HG03575 (cell line): ENCODE measurements around the gene UCN.
"Not testable (repeated sequence)": the region's sequence is repeated elsewhere in the genome, so short reads cannot be mapped to it uniquely, and the experiment has no call there.

Experiments used
- ATAC-seq: cut with Tn5 transposase; IDR thresholded peaks from one replicate; pipeline ENCODE4 v1.9.1; 2021; ENCODE audit not compliant: unreplicated experiment, insufficient number of reproducible peaks, low FRiP score; ENCODE audit errors: extremely low read depth

The UCN gene, protein sequence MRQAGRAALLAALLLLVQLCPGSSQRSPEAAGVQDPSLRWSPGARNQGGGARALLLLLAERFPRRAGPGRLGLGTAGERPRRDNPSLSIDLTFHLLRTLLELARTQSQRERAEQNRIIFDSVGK

GRCh38 chr2:27308359-27308881, at the start of gene UCN:
UCN (minus strand) TSS chr2:27308445; CDS start chr2:27307895, 550 bp downstream.
- ATAC-seq = no peak

GRCh38 chr2:27356382-27357181, 48.3 kb upstream of the UCN start, which contains the start of gene GTF3C2:
GTF3C2 (minus strand) TSS chr2:27356764; CDS start chr2:27343554, 13,210 bp downstream.
- ATAC-seq = peak; percentile 50

DNA sequence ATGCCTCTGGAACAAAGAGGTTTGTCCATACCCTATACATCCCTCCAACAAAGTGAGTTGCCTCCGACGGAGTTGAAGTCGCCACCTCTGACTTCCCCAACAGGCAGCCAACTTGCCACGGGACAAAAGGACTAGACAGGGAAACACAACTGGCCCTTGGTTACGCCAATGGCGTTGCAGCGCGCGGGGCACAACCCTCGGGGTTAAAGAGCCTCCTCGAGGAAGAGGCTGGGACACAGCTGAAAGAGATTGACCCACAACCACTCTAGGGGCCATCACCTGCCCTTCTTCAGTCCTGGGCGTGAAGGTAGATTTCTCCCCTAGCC, 47.8 kb upstream of the UCN start:
- ATAC-seq = peak; percentile 8

GRCh38 chr2:27354597-27354927, 46.3 kb upstream of the UCN start:
- no peak for ATAC-seq

DNA sequence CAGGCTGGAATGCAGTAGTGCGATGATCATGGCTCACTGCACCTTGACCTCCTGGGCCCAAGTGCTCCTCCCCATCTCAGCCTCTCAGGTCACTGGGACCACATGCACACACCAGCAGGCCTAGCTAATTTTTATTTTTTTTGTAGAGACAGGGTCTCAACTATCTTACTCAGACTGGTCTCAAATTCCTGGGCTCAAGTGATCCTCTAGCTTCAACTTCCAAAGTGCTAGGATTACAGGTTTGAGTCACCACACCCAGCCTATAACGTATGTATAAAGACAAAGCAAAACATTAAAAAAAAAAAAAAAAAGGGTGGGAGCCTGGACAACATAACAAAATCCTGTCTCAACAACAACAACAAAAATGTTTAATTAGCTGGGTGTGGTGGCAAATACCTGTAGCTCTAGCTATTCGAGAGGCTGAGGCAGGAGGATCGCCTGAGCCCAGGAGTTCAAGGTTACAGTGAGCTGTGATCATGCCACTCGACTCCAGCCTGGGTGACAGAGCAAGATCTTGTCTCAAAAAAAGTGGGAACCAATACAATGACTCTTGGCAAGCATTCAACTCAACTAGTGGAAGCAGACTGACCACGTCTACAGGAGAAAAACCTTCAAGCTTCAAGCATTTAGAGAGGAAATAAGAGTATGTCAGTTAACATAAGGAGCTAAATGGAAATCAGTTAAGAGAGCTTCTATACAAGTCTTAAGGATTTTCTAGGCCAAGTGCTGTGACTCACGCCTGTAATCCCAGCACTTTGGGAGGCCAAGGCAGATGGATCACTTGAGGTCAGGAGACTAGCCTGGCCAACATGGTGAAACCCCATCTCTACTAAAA, 45.7 kb upstream of the UCN start:
- ATAC-seq = no peak

GRCh38 chr2:27353386-27353761, 45.1 kb upstream of the UCN start:
- not testable (repeated sequence) for ATAC-seq

DNA sequence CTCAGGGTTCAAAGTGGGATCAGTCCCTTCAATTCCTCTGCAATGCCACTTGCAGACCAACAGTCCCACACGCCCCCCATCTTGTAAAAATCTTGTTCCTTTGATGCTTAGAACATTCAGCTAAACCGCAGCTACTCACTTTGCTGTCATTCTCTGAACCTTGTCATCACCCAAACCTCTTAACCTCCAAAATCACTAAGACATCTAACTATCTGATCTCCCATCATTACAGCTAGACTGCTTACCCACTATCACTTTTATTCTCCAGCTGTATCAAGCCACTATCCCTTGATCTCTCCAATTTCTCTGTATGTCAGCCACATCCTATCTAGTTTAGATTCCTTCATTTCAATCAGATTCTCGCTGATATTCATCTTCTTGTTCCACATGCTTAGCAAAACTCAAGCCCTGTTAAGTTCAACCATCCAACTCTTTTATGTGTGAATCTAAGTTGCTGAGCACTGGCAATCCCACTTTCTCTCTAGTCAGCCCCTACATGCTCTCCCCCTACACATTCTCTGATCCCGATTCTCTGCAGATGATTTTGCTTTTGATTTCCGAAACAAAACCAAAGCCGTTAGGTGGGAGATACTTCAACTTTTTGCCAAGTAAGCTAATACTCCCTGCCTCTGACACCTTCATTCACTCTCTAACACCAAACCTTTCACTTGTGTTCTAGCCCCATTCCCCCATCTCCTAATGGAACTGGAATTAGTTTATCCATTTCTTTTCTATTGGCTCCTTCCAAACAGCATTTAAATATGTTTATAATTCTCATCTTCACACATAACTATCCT, 43.8 kb upstream of the UCN start:
- no peak for ATAC-seq

- ATAC-seq = no peak
Measured at GRCh38 chr2:27350106-27350693, 42.0 kb upstream of the UCN start.

- no peak for ATAC-seq
Measured at GRCh38 chr2:27347641-27348040, 39.4 kb upstream of the UCN start.

- no peak for ATAC-seq
Measured at GRCh38 chr2:27336173-27336572, 27.9 kb upstream of the UCN start.

DNA sequence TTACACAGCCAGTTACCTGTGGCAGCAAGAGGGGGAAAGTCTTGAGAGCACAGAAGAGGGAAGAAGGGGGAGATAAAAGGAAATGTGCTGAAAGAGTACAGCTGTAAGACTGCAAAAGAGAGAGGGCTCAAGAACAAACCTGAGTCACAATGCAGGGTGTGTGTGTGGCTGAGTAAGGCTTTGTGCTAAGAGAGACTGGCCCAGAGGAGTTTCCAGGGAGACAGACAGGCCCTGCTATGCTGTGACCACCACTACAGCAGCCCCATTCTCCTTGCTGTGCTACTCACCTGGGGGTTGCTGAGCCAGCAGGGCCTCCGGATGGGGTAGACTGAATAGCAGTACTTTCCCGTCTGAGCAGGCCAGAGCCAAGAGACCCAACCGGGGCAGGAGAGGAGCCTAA, 27.1 kb upstream of the UCN start:
- no peak for ATAC-seq

DNA sequence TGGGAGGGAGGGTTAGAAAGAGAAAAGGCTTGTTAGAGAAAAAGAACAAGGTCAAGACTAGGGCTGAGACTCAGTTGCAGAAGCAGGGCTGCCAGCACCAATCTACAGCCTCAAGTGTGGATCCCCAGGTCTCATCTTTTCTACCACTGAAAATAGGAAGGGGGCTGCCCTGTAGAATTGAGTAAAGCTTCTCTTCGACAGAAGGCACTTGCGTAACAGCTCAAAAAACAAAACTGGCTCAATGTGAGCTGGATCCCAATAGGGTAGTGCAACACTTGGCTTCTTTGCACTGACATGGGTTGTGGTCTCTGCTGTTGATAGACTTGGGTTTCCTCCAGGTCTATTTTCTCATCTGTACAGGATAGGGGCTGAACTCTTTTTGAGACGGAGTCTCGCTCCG, 16.5 kb upstream of the UCN start:
- ATAC-seq = no peak

- ATAC-seq = no peak
Measured at GRCh38 chr2:27323596-27324285, 15.5 kb upstream of the UCN start.

DNA sequence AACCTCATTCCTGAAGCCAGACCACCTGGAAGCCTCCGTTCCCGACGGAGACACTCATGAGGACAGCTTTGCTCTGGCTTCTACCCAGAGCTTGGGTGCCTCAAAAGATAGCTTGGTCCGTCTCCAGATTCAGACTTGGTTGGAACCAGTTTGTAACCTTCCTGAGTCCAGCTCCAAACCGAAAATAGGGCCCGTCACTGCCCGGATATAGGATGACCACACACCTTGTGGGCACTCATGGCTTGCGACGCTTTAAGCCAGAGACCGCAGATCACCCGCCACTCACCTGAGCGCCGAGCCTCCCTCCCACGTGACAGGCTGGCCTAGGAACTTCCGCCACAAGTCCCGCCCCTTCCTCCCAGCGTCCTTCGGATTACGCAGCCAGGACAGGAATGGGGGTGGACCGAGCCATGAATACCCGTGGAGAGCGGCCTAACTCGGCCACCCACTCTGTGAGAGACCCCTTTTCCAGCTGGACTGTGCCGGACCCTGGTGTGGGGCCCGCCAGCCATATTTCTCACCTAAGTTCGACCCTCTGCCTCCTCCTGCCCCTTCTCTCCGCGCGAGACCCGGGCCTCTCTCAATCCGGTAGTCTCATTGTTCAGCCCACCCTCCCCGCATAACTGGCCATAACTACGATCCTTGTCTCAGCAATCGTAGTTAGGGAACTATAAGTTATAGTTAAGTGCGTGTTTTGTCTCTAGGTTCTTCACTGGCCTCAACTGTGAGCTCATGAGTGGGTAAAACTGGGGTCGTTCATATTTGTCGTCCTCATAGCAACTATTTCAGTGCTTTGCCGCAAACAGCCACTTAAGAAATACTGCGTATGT, 14.7 kb upstream of the UCN start, which contains the start of gene MPV17:
Gene MPV17, minus strand, starts transcription at position 332 of the 830 bp plus-strand sequence. CDS start 580 bp downstream, outside the sequence.
- no peak for ATAC-seq

DNA sequence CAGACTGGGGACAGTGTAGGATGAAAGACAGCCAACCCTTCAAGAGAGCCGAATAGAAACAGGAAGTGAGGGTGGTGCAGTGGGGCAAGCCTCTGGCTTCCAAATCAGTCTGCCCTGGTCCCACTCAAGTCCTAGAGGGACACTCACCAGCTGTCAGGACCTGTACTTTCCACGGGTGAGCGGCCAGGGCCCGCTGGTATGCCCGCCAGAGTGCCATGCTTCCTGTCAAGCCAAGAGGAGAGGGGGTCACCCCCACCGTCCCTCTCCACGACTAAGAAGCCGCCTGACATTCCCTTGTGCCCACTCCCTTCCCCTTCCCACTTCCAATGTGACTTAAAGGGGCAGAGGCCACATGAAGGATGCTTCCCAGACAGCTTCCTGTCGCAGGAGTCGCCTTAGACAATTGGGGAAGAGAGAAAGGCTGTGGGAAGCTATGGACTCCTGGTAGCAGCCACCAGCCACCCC, 14.1 kb upstream of the UCN start:
- ATAC-seq = no peak

GRCh38 chr2:27320958-27321543, 12.8 kb upstream of the UCN start:
- ATAC-seq = no peak

GRCh38 chr2:27319839-27320238, 11.6 kb upstream of the UCN start:
- ATAC-seq = not testable (repeated sequence)
